Stimulated activated CD4-positive, alpha-beta T cell treated with anti-CD3 and anti-CD28 coated beads, Interleukin-4, amount 100 ng/mL, for 48 hours (primary cell): Measurements from ENCODE around the gene VASP.

ENCODE experiments used
- DNase-seq, 2 donors: peaks; one replicate each; pipeline ENCODE4 v3.0.0-alpha.2; 2020; ENCODE audit warnings: low read depth in 2 of 2

Gene VASP

GRCh38 chr19:45506989-45507871 is at the start of gene VASP:
Gene VASP, plus strand, starts transcription at chr19:45507479. Its CDS starts 293 bp downstream, at chr19:45507772.
- peak; percentile 85 to 86 for DNase-seq

DNA sequence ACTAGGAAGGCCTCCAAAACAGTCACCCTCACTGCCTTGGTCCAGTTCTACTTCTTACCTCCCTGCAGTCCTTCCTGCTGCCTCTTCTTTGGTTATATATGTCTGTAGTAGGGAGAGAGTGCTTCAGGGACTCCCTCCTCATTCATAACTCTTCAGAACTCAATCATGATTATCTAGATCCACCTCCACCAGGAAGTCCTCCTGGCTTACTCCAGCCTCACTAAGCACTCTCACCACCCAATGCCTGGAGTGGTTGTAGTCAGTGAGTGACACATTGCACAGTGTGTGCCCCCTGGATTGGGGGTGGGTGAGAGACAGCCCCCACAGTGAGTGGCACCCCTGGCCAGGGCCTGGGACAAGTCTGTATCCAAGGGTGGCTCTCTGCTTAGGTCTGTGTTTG is 49.5 kb upstream of the VASP start:
- no peak for DNase-seq

GRCh38 chr19:45460807-45461347 is 46.4 kb upstream of the VASP start:
- DNase-seq, result no peak

DNA sequence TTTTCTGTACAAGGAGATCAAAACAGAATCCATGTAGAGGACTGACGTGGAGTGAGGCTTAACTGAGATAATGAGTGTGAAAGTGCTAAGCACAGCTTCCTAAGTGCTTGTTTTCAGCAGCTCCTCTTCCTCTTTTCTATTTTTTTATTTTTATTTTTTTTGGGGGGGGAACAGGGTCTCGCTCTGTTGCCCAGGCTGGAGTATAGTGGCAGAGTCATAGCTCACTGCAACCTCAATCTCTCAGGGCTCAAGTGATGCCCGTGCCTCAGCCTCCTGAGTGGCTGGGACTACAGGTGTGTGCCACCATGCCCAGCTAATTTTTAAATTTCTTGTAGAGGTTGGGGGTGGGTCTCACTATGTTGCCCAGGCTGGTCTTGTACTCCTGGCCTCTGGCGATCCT is 45.1 kb upstream of the VASP start:
- DNase-seq, result no peak

GRCh38 chr19:45463241-45463640 is 44.0 kb upstream of the VASP start:
- DNase-seq, result no peak

GRCh38 chr19:45464274-45464673 is 43.0 kb upstream of the VASP start:
- no peak for DNase-seq

GRCh38 chr19:45464852-45465441 is 42.3 kb upstream of the VASP start:
- DNase-seq, result no peak

DNA sequence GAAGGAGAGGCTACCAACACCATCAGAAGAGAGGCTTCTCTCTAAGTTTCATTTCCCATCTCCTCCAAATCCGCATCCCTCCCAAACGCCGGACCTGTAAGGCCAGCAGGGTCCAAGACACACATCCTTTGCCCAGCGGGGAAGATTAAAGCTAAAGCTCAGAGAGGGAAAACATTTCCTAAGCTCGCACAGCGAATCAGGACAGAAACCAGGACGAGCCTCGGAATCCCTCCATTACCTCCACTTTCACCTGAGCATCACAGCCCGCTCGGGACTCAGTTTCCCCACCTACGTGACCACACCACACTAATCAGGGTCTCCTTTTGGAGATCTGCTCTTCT is 40.2 kb upstream of the VASP start:
- no peak for DNase-seq

DNA sequence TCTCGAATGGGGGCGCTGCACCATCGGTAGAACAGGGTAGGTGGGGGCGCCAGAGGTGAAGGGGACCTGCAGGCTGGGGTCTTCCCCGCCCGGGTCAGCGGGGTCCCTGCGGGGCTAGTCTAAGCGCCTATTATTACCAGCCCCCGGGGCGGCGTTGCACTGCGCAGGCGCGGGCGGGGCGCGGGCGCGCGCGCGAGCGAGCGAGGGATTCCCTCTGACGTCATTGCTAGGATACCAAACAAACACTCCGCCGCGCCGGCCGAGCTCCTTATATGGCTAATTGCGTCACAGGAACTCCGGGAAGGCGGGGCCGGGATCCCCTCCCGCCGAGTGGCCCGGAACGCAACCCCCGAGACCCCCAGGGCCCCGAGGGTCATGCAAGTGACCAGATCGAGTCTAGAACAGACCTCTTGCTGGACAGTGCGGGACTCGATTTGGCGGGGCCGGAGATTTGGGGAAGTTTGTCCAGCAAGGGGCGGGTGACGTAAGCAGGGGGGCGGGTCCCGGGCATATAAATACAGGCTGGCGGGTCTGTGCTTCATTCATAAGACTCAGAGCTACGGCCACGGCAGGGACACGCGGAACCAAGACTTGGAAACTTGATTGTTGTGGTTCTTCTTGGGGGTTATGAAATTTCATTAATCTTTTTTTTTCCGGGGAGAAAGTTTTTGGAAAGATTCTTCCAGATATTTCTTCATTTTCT is 39.7 kb upstream of the VASP start, which contains the start of gene FOSB:
Gene FOSB (plus strand): TSS at position 541 of the 703 bp plus-strand sequence. CDS start 591 bp downstream, outside the sequence.
- peak; percentile 89 to 90 for DNase-seq

DNA sequence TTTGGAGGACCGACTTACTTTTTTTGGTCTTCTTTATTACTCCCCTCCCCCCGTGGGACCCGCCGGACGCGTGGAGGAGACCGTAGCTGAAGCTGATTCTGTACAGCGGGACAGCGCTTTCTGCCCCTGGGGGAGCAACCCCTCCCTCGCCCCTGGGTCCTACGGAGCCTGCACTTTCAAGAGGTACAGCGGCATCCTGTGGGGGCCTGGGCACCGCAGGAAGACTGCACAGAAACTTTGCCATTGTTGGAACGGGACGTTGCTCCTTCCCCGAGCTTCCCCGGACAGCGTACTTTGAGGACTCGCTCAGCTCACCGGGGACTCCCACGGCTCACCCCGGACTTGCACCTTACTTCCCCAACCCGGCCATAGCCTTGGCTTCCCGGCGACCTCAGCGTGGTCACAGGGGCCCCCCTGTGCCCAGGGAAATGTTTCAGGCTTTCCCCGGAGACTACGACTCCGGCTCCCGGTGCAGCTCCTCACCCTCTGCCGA is 39.1 kb upstream of the VASP start:
- DNase-seq, result no peak

- no peak for DNase-seq
These were observed 38.5 kb upstream of the VASP start for GRCh38 chr19:45468803-45469131.

- peak; percentile 92 for DNase-seq
These were observed 37.9 kb upstream of the VASP start for GRCh38 chr19:45469132-45469944.

DNA sequence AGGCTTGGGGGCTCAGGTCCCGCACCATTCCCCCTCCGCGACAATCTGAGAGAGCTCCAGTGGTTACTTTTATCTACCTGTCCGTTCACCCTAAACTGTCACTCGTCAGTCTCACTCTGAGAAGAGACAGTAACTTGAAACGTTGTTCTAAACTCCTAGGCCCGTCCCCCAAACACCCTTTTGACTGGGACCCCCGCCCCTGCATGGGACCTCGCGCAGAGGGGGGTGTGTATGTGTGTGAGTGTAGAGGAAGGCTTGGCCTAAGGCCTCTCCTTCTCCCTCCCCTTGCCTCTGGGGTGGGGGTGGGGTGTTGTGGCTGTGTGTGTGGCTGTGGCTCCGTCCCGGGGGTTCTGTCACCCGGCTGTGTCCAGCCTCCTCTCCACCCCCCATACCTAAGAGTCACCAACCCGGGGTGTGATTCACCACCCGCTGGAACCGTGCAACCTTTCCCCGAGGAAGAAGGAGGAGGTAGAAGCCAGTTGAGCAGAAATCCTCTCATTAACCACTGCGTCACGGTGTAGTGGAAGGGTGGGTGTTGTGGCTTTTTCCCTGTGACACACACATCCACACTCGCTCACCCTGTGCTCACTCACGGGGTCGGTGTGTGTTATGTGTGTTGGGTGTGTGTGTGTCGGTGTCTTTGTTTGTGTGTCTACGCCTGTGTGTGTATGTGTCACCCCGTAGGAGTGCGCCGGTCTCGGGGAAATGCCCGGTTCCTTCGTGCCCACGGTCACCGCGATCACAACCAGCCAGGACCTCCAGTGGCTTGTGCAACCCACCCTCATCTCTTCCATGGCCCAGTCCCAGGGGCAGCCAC is 37.1 kb upstream of the VASP start:
- DNase-seq, result peak in 1 of 2 donors; percentile 22

- DNase-seq, result no peak
These were observed 36.6 kb upstream of the VASP start for GRCh38 chr19:45470762-45471081.

DNA sequence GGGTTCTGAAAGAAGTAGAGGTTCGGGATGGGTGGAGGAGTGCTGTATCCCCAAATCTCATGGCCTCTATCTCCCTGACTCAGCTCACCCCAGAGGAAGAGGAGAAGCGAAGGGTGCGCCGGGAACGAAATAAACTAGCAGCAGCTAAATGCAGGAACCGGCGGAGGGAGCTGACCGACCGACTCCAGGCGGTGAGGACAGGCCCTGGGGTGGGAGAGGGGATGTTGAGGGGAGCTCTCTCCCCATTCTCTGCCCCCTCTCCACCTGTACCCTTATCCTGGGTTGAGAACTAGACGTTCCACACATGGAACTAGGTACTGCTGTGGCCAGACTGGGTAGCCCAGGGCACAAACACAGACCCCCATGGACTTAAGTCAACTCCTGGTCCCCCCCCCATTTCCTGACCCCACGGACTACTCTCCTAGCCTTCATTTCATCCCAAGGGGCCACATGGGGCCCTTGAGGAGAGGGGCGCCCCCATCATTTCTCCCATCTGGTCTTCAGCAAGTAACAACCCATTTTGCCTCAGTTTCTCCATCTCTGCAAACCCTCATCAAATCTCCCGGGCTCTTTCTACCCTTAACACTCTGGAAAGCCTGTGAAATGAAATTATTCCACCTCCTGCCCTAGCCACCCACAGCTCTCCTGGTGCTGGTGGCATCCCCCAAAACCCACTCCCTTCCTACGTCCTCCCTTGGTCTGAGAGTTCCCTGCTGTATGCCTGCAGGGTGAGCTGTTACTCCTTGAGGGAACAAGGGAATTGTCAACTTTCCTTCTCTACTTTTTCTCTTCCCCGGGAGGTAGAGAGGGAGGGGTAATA is 36.0 kb upstream of the VASP start:
- no peak for DNase-seq

DNA sequence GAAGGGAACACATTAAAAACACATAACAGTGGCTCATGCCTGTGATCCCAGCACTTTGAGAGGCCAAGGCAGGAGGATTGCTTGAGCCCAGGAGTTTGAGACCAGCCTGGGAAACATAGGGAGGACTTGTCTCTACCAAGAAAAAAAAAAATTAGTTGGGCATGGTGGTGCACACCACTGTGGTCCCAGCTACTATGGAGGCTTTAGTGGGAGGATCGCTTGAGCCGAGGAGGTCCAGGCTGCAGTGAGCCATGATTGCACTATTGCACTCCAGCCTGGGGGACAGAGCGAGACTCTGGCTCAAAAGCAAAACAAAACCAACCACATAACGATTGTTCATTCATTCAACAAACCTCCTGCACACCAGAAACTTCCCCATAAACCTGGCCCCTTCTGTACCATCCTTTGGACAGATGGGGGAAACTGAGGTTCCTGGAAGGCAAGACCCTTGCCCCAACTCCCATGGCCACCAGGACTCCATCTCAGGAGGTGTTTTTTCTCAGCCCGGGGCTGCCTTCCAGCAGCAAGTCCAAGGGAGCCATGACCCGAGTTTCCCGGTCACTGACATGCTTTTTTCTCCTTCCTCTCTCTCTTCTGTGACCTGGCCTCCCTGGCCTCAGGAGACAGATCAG is 35.2 kb upstream of the VASP start:
- DNase-seq, result no peak

DNA sequence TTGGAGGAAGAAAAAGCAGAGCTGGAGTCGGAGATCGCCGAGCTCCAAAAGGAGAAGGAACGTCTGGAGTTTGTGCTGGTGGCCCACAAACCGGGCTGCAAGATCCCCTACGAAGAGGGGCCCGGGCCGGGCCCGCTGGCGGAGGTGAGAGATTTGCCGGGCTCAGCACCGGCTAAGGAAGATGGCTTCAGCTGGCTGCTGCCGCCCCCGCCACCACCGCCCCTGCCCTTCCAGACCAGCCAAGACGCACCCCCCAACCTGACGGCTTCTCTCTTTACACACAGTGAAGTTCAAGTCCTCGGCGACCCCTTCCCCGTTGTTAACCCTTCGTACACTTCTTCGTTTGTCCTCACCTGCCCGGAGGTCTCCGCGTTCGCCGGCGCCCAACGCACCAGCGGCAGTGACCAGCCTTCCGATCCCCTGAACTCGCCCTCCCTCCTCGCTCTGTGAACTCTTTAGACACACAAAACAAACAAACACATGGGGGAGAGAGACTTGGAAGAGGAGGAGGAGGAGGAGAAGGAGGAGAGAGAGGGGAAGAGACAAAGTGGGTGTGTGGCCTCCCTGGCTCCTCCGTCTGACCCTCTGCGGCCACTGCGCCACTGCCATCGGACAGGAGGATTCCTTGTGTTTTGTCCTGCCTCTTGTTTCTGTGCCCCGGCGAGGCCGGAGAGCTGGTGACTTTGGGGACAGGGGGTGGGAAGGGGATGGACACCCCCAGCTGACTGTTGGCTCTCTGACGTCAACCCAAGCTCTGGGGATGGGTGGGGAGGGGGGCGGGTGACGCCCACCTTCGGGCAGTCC is 34.5 kb upstream of the VASP start:
- DNase-seq, result no peak

DNA sequence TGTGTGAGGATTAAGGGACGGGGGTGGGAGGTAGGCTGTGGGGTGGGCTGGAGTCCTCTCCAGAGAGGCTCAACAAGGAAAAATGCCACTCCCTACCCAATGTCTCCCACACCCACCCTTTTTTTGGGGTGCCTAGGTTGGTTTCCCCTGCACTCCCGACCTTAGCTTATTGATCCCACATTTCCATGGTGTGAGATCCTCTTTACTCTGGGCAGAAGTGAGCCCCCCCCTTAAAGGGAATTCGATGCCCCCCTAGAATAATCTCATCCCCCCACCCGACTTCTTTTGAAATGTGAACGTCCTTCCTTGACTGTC is 34.0 kb upstream of the VASP start:
- DNase-seq, result no peak
